ENCODE measurements around the gene YJU2.
"Not testable (repeated sequence)": the region's sequence is repeated elsewhere in the genome, so short reads cannot be mapped to it uniquely, and the experiment has no call there.

GRCh38 chr19:4274321-4274686 lies 27.4 kb downstream of the YJU2 start:
- not testable (repeated sequence) for TF ChIP-seq CTCF, POLR2A (IDR thresholded peaks at IDR 0.05)
